A549 (cell line): ENCODE data around the gene H2AZ2. TPM values are rescaled to one million over a fixed set of nuclear protein-coding genes. Genes with fewer than 3 reads are reported as not detected.
"Not testable (repeated sequence)": the region's sequence is repeated elsewhere in the genome, so short reads cannot be mapped to it uniquely, and the experiment has no call there.

Experiments used
- ATAC-seq, 2 experiments: fragments of 200-7000 bp in 1 of 2; fragments of >200 bp in 1 of 2; cut with Nextera tagmentation in 1 of 2; cut with Tn5 transposase in 1 of 2; 3 replicates each; pipeline versions ENCODE4 v1.8.0 to v1.9.1; 2018 to 2020; ENCODE audit warnings: mild to moderate bottlenecking in 1 of 2, moderate library complexity in 1 of 2
- CTCF ChIA-PET: fragments of 300-600 bp; sonication (Branson Sonifier 250); formaldehyde crosslinking; extraction: SDS; loops from one replicate; lab custom pipeline; 2021; ENCODE audit warnings: antibody characterized with exemption, inconsistent platforms; lab: Yijun Ruan, JAX
- POLR2A ChIA-PET: fragments of 350-600 bp; formaldehyde crosslinking; extraction: SDS; loops from one replicate; lab custom pipeline; 2021; ENCODE audit warnings: antibody characterized with exemption, inconsistent platforms; lab: Yijun Ruan, JAX
- DNase-seq, 2 experiments: peaks; one replicate each; pipeline versions ENCODE4 v3.0.0 to v3.0.0-alpha.2; 2011 to 2016; ENCODE audit warnings: low read depth in 1 of 2, low spot score in 1 of 2
- FAIRE-seq: peaks from 2 replicates; lab custom pipeline; 2011; peaks lifted over from hg19 to GRCh38; lab: Jason Lieb, UNC
- H3K27ac ChIP-seq, 2 experiments: fragments of >200 bp; sonication (Bioruptor Twin); formaldehyde crosslinking; 3 replicates each; pipeline ENCODE4 v1.5.1; 2016 to 2017
- H3K4me1 ChIP-seq: fragments of >200 bp; sonication (Bioruptor Twin); formaldehyde crosslinking; 3 replicates; pipeline ENCODE4 v1.6.1; 2016
- H3K4me2 ChIP-seq: fragments of >200 bp; sonication (Bioruptor Twin); formaldehyde crosslinking; 3 replicates; pipeline ENCODE4 v1.6.1; 2016
- H3K4me3 ChIP-seq: fragments of >200 bp; sonication (Bioruptor Twin); formaldehyde crosslinking; 3 replicates; pipeline ENCODE4 v1.5.1; 2016
- H3K9me3 ChIP-seq: fragments of >200 bp; sonication (Bioruptor Twin); formaldehyde crosslinking; 3 replicates; pipeline ENCODE4 v1.6.1; 2016
- BHLHE40 ChIP-seq: IDR thresholded peaks from 2 replicates; pipeline ENCODE4 v1.6.1; 2012; ENCODE audit warnings: low read depth, low read length, inconsistent platforms
- FOSB ChIP-seq: fragments of 250-450 bp; sonication (Bioruptor Pico); IDR thresholded peaks from 2 replicates; pipeline ENCODE4 v1.5.0; 2020; ENCODE audit warnings: mild to moderate bottlenecking, moderate library complexity
- FOXS1 ChIP-seq: fragments of 250-450 bp; sonication (Bioruptor Pico); IDR thresholded peaks from 2 replicates; pipeline ENCODE4 v1.5.0; 2020; ENCODE audit warnings: mild to moderate bottlenecking, moderate library complexity
- HDAC2 ChIP-seq: fragments of 200-600 bp; sonication (generic); IDR thresholded peaks from 2 replicates; pipeline ENCODE4 v1.6.1; 2016
- HOXB13 ChIP-seq: fragments of 250-450 bp; sonication (Bioruptor Pico); IDR thresholded peaks from 2 replicates; pipeline ENCODE4 v1.5.0; 2020; ENCODE audit warnings: low read depth, mild to moderate bottlenecking, moderate library complexity
- JUN ChIP-seq, 2 experiments: fragments of >200 bp; sonication (Bioruptor Twin); formaldehyde crosslinking; IDR thresholded peaks; 2 replicates in 1 of 2; 3 replicates in 1 of 2; pipeline ENCODE4 v1.6.1; 2016 to 2017
- JUNB ChIP-seq: fragments of >200 bp; sonication (Bioruptor Twin); formaldehyde crosslinking; IDR thresholded peaks from 2 replicates; pipeline ENCODE4 v1.6.1; 2016
- MAFK ChIP-seq: fragments of 450-650 bp; IDR thresholded peaks from 2 replicates; pipeline ENCODE4 v1.6.1; 2014; ENCODE audit not compliant: partially characterized antibody
- POLR2A ChIP-seq: IDR thresholded peaks from 2 replicates; pipeline ENCODE4 v1.6.1; 2012; ENCODE audit warnings: mild to moderate bottlenecking, low read length
- POLR2AphosphoS2 ChIP-seq: conservative IDR thresholded peaks from 2 replicates; pipeline ENCODE4 v1.6.1; 2012; ENCODE audit warnings: low read length, improper control_type of control experiment, inconsistent platforms
- RAD21 ChIP-seq, 2 experiments: fragments of >200 bp in 1 of 2; sonication (Bioruptor Twin) in 1 of 2; formaldehyde crosslinking in 1 of 2; IDR thresholded peaks in 1 of 2; conservative IDR thresholded peaks in 1 of 2; 2 replicates in 1 of 2; 3 replicates in 1 of 2; pipeline ENCODE4 v1.6.1; 2012 to 2018; ENCODE audit warnings: inconsistent platforms in 1 of 2
- RARB ChIP-seq: fragments of 250-450 bp; sonication (Bioruptor Pico); IDR thresholded peaks from 2 replicates; pipeline ENCODE4 v1.8.0; 2021; ENCODE audit warnings: mild to moderate bottlenecking, moderate library complexity
- RCOR1 ChIP-seq: fragments of 150-350 bp; IDR thresholded peaks from 2 replicates; pipeline ENCODE4 v1.6.1; 2014; ENCODE audit warnings: antibody characterized with exemption, low read length, low read depth
- RNF2 ChIP-seq: fragments of 200-600 bp; sonication (generic); IDR thresholded peaks from 2 replicates; pipeline ENCODE4 v1.6.1; 2016; ENCODE audit warnings: low read depth, mild to moderate bottlenecking, antibody characterized with exemption, moderate library complexity, borderline replicate concordance
- SREBF2 ChIP-seq: fragments of 450-650 bp; IDR thresholded peaks from 2 replicates; pipeline ENCODE4 v1.6.1; 2014; ENCODE audit warnings: mild to moderate bottlenecking, moderate library complexity
- TFCP2L1 ChIP-seq: fragments of 250-450 bp; sonication (Bioruptor Pico); IDR thresholded peaks from 2 replicates; pipeline ENCODE4 v1.5.0; 2021; ENCODE audit warnings: mild to moderate bottlenecking
- TP53 ChIP-seq: fragments of 250-450 bp; sonication (Bioruptor Pico); IDR thresholded peaks from 2 replicates; pipeline ENCODE4 v1.5.0; 2021; ENCODE audit warnings: mild to moderate bottlenecking, moderate library complexity
- ZNF302 ChIP-seq: fragments of 250-450 bp; sonication (Bioruptor Pico); IDR thresholded peaks from 2 replicates; pipeline ENCODE4 v1.9.0; 2021; ENCODE audit warnings: inconsistent platforms, mild to moderate bottlenecking, moderate library complexity
- ZSCAN20 ChIP-seq: fragments of 250-450 bp; sonication (Bioruptor Pico); IDR thresholded peaks from 2 replicates; pipeline ENCODE4 v1.8.0; 2022; ENCODE audit warnings: mild to moderate bottlenecking, moderate library complexity
- WGBS: methylation state at CpG from one replicate; pipeline ENCODE4 v1.1.6; 2017; ENCODE audit errors: missing lambda C conversion rate; 5-methylcytosine and 5-hydroxymethylcytosine counted together
- polyA plus RNA-seq, 4 experiments: library from polyadenylated mRNA; depleted of rRNA in 3 of 4; stranded (reverse); fragments of >200 nt; fragmentation: RNase III in 1 of 4; extraction: RNeasy Plus Mini Kit Qiagen cat#74134 plus additional on column Dnase treatment in 1 of 4; gene quantifications; 2 replicates in 3 of 4; 3 replicates in 1 of 4; pipeline ENCODE4 v1.2.3, GENCODE V29; 2011 to 2017
- TF ChIP-seq, protein P1 (sequence below): fragments of 250-450 bp; sonication (Bioruptor Pico); IDR thresholded peaks from 2 replicates; pipeline ENCODE4 v1.5.0; 2020; ENCODE audit warnings: low read depth, mild to moderate bottlenecking, moderate library complexity
- TF ChIP-seq, protein P2 (sequence below): fragments of >200 bp; sonication (Bioruptor Twin); formaldehyde crosslinking; IDR thresholded peaks from 2 replicates; pipeline ENCODE4 v1.6.1; 2016
- TF ChIP-seq, protein P3 (sequence below): fragments of >200 bp; sonication (Bioruptor Twin); formaldehyde crosslinking; IDR thresholded peaks from 3 replicates; pipeline ENCODE4 v1.6.1; 2016
- TF ChIP-seq, protein P4 (sequence below): fragments of 200-600 bp; sonication (generic); IDR thresholded peaks from 2 replicates; pipeline ENCODE4 v1.6.1; 2016; ENCODE audit warnings: antibody characterized with exemption, mild to moderate bottlenecking, moderate library complexity

H2AZ2 gene
- polyA plus RNA-seq, 2 of the 4 experiments (the other 2 are of a cell fraction) = 241 to 262 TPM

DNA sequence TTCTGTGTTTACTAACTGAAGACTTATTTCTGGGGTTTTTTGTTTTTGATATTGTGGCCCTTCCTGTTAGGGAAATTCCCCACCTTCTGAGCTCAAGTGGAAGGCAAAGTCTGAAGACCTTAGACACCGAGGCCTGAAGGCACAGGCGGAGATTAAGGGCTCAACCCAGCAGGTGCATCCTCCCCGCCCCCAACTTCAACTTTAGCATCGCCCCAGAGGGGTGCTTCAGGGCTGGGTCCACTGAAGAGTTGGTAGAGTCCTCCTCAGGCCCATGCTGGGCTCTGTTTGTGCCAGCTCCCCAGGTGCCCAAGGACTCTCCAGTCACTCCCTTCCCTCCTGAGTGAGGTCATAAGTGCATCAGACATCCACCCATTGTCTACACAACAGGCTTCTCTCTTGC is 60.8 kb downstream of the H2AZ2 start:
- POLR2A ChIA-PET = no interaction called here

DNA sequence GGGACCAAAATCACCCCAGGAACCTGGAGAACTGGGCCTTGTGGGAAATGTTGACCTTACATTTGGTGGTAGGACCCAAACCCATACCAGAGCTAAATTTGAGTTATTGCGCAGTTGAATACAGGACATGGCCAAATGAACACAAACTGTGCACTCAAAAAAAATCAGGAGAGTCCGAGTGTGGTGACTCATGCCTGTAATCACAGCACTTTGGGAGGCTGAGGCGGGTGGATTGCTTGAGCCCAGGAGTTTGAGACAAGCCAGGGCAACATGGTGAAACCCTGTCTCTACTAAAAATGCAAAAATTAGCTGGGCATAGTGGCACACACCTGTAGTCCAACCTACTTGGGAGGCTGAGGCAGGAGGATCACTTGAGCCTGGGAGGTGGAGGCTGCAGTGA is 62.7 kb downstream of the H2AZ2 start:
- POLR2A ChIA-PET, H3K4me2 ChIP-seq, DNase-seq, H3K4me1 ChIP-seq, H3K27ac ChIP-seq, ATAC-seq, FAIRE-seq, H3K4me3 ChIP-seq: not testable (repeated sequence)
- H3K9me3 ChIP-seq = peaks cover 23% of the 10 kb centered on the region
- CTCF ChIA-PET = interaction anchor here (0.8 kb wide), 1 partner anchor 9 kb away, joined by 3 read pairs; no protein-coding TSS in a partner anchor
- 85% methylated on average over 3 of the region's 3 CpGs for WGBS

More for the DNA sequence above, 60.8 kb downstream of the H2AZ2 start:
- Histone ChIP-seq H3K4me2 (no peak overlapping the region), H3K4me3 (no peak overlapping the region), H3K9me3 (peaks cover 23% of the 10 kb centered on the region), H3K4me1 (0 out of 3 replicates have a peak, but pooled peaks cover 3% of the 10 kb centered on the region), H3K27ac (no peak overlapping the region)
- WGBS = 77% methylated on average over 4 of the region's 4 CpGs
- DNase-seq (no peak), ATAC-seq (no peak), FAIRE-seq (no peak)
- CTCF ChIA-PET = interaction anchor here (1.6 kb wide), 2 partner anchors 24 to 199 kb away, joined by 3 to 5 read pairs; no protein-coding TSS in a partner anchor
- TF ChIP-seq JUN (IDR thresholded peaks at IDR 0.05) (no peak), FOXS1 (CRISPR knock-in tag) (no peak), MAFK (no peak)

DNA sequence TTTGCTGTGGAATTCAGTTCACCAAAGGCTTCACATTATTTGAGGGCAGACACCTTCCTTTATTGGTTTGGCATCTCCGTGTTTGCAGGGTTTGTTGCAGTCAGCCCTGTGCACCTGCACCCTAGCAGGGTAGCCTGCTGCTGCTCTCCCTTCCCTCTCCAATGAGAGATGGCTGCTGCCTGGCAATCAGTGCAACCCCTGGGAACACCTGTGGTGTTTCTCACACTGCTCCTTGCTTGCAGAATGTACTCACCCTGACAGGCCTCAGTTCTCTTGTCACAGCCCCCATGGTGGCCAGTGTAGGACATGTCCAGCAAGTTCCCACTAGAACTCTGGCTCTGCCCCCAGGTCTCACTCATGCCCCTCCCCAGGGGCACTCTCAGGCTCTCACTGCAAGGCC is 63.5 kb downstream of the H2AZ2 start:
- no peak overlapping the region for H3K27ac ChIP-seq
- POLR2A ChIA-PET = no interaction called here
- TF ChIP-seq SREBF2 (no peak), ZNF302 (no peak), POLR2AphosphoS2 (no peak), JUNB (no peak), FOSB (CRISPR knock-in tag) (no peak)
- TF ChIP-seq, protein P1, sequence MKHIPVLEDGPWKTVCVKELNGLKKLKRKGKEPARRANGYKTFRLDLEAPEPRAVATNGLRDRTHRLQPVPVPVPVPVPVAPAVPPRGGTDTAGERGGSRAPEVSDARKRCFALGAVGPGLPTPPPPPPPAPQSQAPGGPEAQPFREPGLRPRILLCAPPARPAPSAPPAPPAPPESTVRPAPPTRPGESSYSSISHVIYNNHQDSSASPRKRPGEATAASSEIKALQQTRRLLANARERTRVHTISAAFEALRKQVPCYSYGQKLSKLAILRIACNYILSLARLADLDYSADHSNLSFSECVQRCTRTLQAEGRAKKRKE = no peak
- TF ChIP-seq, all 56 proteins: peak for 0
- H3K4me1 ChIP-seq = no peaks in the 10 kb centered on the region
- no peak for FAIRE-seq
- CTCF ChIA-PET = no interaction called here
- H3K4me3 ChIP-seq = no peak overlapping the region
- 20% methylated on average over 1 of the region's 1 CpG for WGBS
- peaks cover 23% of the 10 kb centered on the region for H3K9me3 ChIP-seq
- no peak for DNase-seq
- no peak overlapping the region for H3K4me2 ChIP-seq
- ATAC-seq = no peak

DNA sequence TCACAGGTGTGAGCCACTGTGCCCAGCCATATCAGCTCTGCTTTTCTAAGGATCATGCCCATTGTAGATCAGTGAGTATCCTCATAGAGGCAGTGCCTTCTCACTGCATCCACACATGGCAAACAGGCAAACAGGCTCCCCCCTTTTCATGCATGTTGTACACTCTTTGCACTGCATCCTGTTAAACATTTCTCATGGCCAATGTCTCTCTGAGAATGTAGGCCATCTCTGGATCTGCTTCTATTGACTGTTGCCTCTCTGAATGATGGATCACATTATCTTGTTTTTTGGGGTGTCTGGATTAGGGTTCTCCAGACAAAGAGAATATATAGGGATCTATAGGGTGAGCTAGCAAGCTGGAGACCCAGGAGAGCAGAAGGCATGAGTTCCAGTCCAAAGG is 64.5 kb downstream of the H2AZ2 start:
- Histone ChIP-seq H3K4me1 (no peaks in the 10 kb centered on the region), H3K27ac (no peak overlapping the region), H3K4me2 (no peak overlapping the region), H3K4me3 (no peak overlapping the region), H3K9me3 (peaks cover 23% of the 10 kb centered on the region)
- DNase-seq = no peak
- no peak for ATAC-seq
- no peak for TF ChIP-seq BHLHE40
- no peak for TF ChIP-seq ZSCAN20
- TF ChIP-seq, protein P2, sequence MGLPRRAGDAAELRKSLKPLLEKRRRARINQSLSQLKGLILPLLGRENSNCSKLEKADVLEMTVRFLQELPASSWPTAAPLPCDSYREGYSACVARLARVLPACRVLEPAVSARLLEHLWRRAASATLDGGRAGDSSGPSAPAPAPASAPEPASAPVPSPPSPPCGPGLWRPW = no peak
- no peak for TF ChIP-seq FOSB (CRISPR knock-in tag)
- TF ChIP-seq, protein P3, sequence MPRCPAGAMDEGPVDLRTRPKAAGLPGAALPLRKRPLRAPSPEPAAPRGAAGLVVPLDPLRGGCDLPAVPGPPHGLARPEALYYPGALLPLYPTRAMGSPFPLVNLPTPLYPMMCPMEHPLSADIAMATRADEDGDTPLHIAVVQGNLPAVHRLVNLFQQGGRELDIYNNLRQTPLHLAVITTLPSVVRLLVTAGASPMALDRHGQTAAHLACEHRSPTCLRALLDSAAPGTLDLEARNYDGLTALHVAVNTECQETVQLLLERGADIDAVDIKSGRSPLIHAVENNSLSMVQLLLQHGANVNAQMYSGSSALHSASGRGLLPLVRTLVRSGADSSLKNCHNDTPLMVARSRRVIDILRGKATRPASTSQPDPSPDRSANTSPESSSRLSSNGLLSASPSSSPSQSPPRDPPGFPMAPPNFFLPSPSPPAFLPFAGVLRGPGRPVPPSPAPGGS = no peak
- no peak for TF ChIP-seq RAD21 (conservative IDR thresholded peaks at IDR 0.05 in 1 of 2, IDR thresholded peaks at IDR 0.05 in 1 of 2)
- TF ChIP-seq POLR2A = no peak
- no peak for TF ChIP-seq RCOR1
- TF ChIP-seq HOXB13 (CRISPR knock-in tag) = no peak
- no peak for TF ChIP-seq RARB (CRISPR knock-in tag)
- TF ChIP-seq RNF2 = no peak
- no peak for TF ChIP-seq JUN (IDR thresholded peaks at IDR 0.05)
- TF ChIP-seq, protein P1 = no peak
- no peak for TF ChIP-seq TP53 (CRISPR knock-in tag)
- TF ChIP-seq, protein P4, sequence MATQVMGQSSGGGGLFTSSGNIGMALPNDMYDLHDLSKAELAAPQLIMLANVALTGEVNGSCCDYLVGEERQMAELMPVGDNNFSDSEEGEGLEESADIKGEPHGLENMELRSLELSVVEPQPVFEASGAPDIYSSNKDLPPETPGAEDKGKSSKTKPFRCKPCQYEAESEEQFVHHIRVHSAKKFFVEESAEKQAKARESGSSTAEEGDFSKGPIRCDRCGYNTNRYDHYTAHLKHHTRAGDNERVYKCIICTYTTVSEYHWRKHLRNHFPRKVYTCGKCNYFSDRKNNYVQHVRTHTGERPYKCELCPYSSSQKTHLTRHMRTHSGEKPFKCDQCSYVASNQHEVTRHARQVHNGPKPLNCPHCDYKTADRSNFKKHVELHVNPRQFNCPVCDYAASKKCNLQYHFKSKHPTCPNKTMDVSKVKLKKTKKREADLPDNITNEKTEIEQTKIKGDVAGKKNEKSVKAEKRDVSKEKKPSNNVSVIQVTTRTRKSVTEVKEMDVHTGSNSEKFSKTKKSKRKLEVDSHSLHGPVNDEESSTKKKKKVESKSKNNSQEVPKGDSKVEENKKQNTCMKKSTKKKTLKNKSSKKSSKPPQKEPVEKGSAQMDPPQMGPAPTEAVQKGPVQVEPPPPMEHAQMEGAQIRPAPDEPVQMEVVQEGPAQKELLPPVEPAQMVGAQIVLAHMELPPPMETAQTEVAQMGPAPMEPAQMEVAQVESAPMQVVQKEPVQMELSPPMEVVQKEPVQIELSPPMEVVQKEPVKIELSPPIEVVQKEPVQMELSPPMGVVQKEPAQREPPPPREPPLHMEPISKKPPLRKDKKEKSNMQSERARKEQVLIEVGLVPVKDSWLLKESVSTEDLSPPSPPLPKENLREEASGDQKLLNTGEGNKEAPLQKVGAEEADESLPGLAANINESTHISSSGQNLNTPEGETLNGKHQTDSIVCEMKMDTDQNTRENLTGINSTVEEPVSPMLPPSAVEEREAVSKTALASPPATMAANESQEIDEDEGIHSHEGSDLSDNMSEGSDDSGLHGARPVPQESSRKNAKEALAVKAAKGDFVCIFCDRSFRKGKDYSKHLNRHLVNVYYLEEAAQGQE = no peak
- no peak for TF ChIP-seq JUNB
- no peak for TF ChIP-seq POLR2AphosphoS2
- TF ChIP-seq TFCP2L1 = no peak
- TF ChIP-seq HDAC2 = no peak
- no peak for FAIRE-seq
- POLR2A ChIA-PET = interaction anchor here (0.6 kb wide), 1 partner anchor 90 kb away, joined by 3 read pairs; no protein-coding TSS in a partner anchor
- CTCF ChIA-PET = interaction anchor here (1.8 kb wide), 1 partner anchor 10 kb away, joined by 7 read pairs; no protein-coding TSS in a partner anchor
